B cell (primary cell): Measurements from ENCODE around the gene FOXP4. TPM values are rescaled to one million over a fixed set of nuclear protein-coding genes. Genes with fewer than 3 reads are reported as not detected.

Experiments used
- ATAC-seq: fragments of 200-7000 bp; cut with Tn5 transposase; one replicate; pipeline ENCODE4 v1.10.0; 2021; ENCODE audit warnings: low read depth, mild to moderate bottlenecking, moderate number of reproducible peaks, moderate library complexity
- CTCF ChIA-PET: fragments of 350-600 bp; sonication (Branson Sonifier 250); formaldehyde crosslinking; loops from one replicate; lab custom pipeline; 2021; ENCODE audit warnings: antibody characterized with exemption, inconsistent platforms; lab: Charles Lee
- POLR2A ChIA-PET: fragments of 350-600 bp; sonication (Branson Sonifier 250); formaldehyde crosslinking; loops from one replicate; lab custom pipeline; 2021; ENCODE audit warnings: antibody characterized with exemption; lab: Charles Lee
- DNase-seq: peaks from one replicate; pipeline ENCODE4 v3.0.0; 2013
- H2AFZ ChIP-seq: 2 replicates; pipeline ENCODE4 v1.6.1; 2012; ENCODE audit warnings: mild to moderate bottlenecking, low read depth, low read length; ENCODE audit not compliant: insufficient read depth, poor library complexity, severe bottlenecking
- H3K27ac ChIP-seq, 2 donors: 1 replicate in 1 of 2; 2 replicates in 1 of 2; pipeline ENCODE4 v1.5.1; 2012 to 2013; ENCODE audit warnings: low read length in 2 of 2, mild to moderate bottlenecking in 2 of 2, moderate library complexity in 1 of 2
- H3K27me3 ChIP-seq, 4 experiments: fragments of 200-600 bp in 1 of 4; sonication (generic) in 1 of 4; replicated peaks in 1 of 4; 1 replicate in 2 of 4; 2 replicates in 2 of 4; pipeline versions ENCODE4 v1.6.1 to v1.7.0; 2013 to 2016; ENCODE audit warnings: low read length in 3 of 4, mild to moderate bottlenecking in 2 of 4, mixed read lengths in 1 of 4, moderate library complexity in 1 of 4; ENCODE audit not compliant: insufficient read depth in 4 of 4, control insufficient read depth in 3 of 4; ENCODE audit errors: control extremely low read depth in 1 of 4
- H3K36me3 ChIP-seq, 2 experiments: replicated peaks in 1 of 2; 1 replicate in 1 of 2; 2 replicates in 1 of 2; pipeline versions ENCODE4 v1.6.1 to v1.7.1; 2013; ENCODE audit warnings: low read length in 1 of 2; ENCODE audit not compliant: insufficient read depth in 2 of 2, control insufficient read depth in 1 of 2; ENCODE audit errors: control extremely low read depth in 1 of 2, extremely low read depth in 1 of 2
- H3K4me1 ChIP-seq, 2 donors: fragments of 200-600 bp in 1 of 2; sonication (generic) in 1 of 2; 1 replicate in 1 of 2; 2 replicates in 1 of 2; pipeline versions ENCODE4 v1.5.1 to v1.6.1; 2013 to 2017; ENCODE audit warnings: low read length in 2 of 2; ENCODE audit not compliant: control insufficient read depth in 2 of 2, insufficient read depth in 2 of 2
- H3K4me2 ChIP-seq: replicated peaks from 2 replicates; pipeline ENCODE3; 2012; ENCODE audit warnings: mild to moderate bottlenecking, low read depth, low read length; ENCODE audit not compliant: poor library complexity, severe bottlenecking
- H3K4me3 ChIP-seq, 5 experiments: fragments of 200-600 bp in 1 of 5; sonication (generic) in 1 of 5; 1 replicate in 3 of 5; 2 replicates in 2 of 5; pipeline versions ENCODE4 v1.5.1 to v1.7.0; 2011 to 2016; ENCODE audit warnings: low read length in 4 of 5, mild to moderate bottlenecking in 4 of 5, low read depth in 2 of 5, control low read depth in 1 of 5, moderate library complexity in 1 of 5; ENCODE audit not compliant: insufficient read depth in 1 of 5; ENCODE audit errors: control extremely low read depth in 1 of 5, extremely low read depth in 1 of 5
- H3K79me2 ChIP-seq: fragments of 200-600 bp; sonication (generic); one replicate; pipeline ENCODE4 v1.6.0; 2016; ENCODE audit warnings: low read length; ENCODE audit not compliant: control insufficient read depth, insufficient read depth
- H3K9ac ChIP-seq: fragments of 200-600 bp; sonication (generic); 2 replicates; pipeline ENCODE4 v1.6.1; 2017; ENCODE audit warnings: mild to moderate bottlenecking, low read length, moderate library complexity
- H3K9me3 ChIP-seq, 3 donors: one replicate each; pipeline versions ENCODE4 v1.6.1 to v1.7.1; 2013; ENCODE audit warnings: low read length in 2 of 3; ENCODE audit not compliant: control insufficient read depth in 2 of 3, insufficient read depth in 1 of 3; ENCODE audit errors: control extremely low read depth in 1 of 3
- H4K20me1 ChIP-seq: 2 replicates; pipeline ENCODE4 v1.6.0; 2012; ENCODE audit warnings: mild to moderate bottlenecking, low read length; ENCODE audit not compliant: insufficient read depth, control insufficient read depth, poor library complexity, severe bottlenecking
- H3K27ac Mint-ChIP-seq: one replicate; pipeline ENCODE4 v1.8.0; 2021; ENCODE audit warnings: mixed read lengths
- H3K27me3 Mint-ChIP-seq: one replicate; pipeline ENCODE4 v1.8.0; 2021; ENCODE audit warnings: mixed read lengths
- H3K4me1 Mint-ChIP-seq: one replicate; pipeline ENCODE4 v1.8.0; 2021; ENCODE audit warnings: mixed read lengths
- H3K4me3 Mint-ChIP-seq: one replicate; pipeline ENCODE4 v1.8.0; 2021; ENCODE audit warnings: mixed read lengths
- H3K9me3 Mint-ChIP-seq: one replicate; pipeline ENCODE4 v1.8.0; 2022; ENCODE audit warnings: mixed read lengths; ENCODE audit not compliant: insufficient read depth
- CTCF ChIP-seq: fragments of 200-600 bp; IDR thresholded peaks from one replicate; pipeline ENCODE4 v1.8.0; 2022; ENCODE audit warnings: antibody characterized with exemption, mild to moderate bottlenecking
- EZH2 ChIP-seq: IDR thresholded peaks from 2 replicates; pipeline ENCODE4 v1.6.1; 2012; ENCODE audit warnings: borderline replicate concordance, low read depth, mild to moderate bottlenecking, moderate library complexity, low read length; ENCODE audit not compliant: insufficient read depth, poor library complexity, severe bottlenecking
- intact Hi-C: fragments of 100-400 bp; cut with micrococcal nuclease; formaldehyde crosslinking; loops from one replicate; pipeline ENCODE4 v1.10.0; 2022
- polyA plus RNA-seq: library from polyadenylated mRNA; depleted of rRNA; stranded (reverse); fragments of >200 nt; gene quantifications from 2 replicates; pipeline ENCODE4 v1.2.3, GENCODE V29; 2012
- total RNA-seq, 2 donors: library from RNA; stranded (reverse); fragments of 120-200 nt in 1 of 2; gene quantifications; 1 replicate in 1 of 2; 2 replicates in 1 of 2; pipeline versions ENCODE4 v1.2.3 to v1.2.4, GENCODE V29; 2013 to 2022

The FOXP4 gene
- total and polyA plus RNA-seq, 2 donors (not counting 1 experiment from before 2014, with no cell fraction given): 17.0 to 38.7 TPM

GRCh38 chr6:41531016-41531415 is 15.2 kb upstream of the FOXP4 start:
- Histone ChIP-seq H3K36me3 (no peaks in the 10 kb centered on the region), H3K4me3 (no peak overlapping the region), H3K79me2 (no peaks in the 10 kb centered on the region), H3K4me2 (peak overlapping the region; percentile 90), H4K20me1 (no peaks in the 10 kb centered on the region), H3K9me3 (no peaks in the 10 kb centered on the region), H3K9ac (peak overlapping the region; percentile 61), H3K4me1 (peaks cover 40 to 53% of the 10 kb centered on the region in 2 donors), H3K27me3 (peaks cover 0 to 7% (median 0%) of the 10 kb centered on the region in 4 experiments), H2AFZ (peak overlapping the region; percentile 84), H3K27ac (peak overlapping the region; percentile 80 to 87)
- TF ChIP-seq EZH2 (no peak), CTCF (no peak)
- ChIA-PET CTCF (interaction anchor here (1.0 to 2.2 kb wide), 3 partner anchors 11 to 90 kb away, joined by 3 to 9 read pairs (median 4); no protein-coding TSS in a partner anchor), POLR2A (interaction anchor here (1.6 kb wide), 1 partner anchor 16 kb away, joined by 10 read pairs; the partner anchor contains the start of gene FOXP4)
- intact Hi-C loops: no loop called here
- Mint-ChIP-seq H3K4me3 (peak overlapping the region; percentile 81), H3K4me1 (peaks cover 61% of the 10 kb centered on the region), H3K9me3 (no peaks in the 10 kb centered on the region), H3K27me3 (peaks cover 6% of the 10 kb centered on the region), H3K27ac (peak overlapping the region; percentile 94)
- ATAC-seq: no peak
- no peak for DNase-seq
